K562 (cell line): Measurements from ENCODE around the gene AMPD3. TPM values are rescaled to one million over a fixed set of nuclear protein-coding genes. Genes with fewer than 3 reads are reported as not detected.
A peak's percentile ranks its signal among the peaks of the same experiment; 100 is the strongest.

Experiments used
- ATAC-seq: fragments of 200-7000 bp; cut with Tn5 transposase; 3 replicates; pipeline ENCODE4 v1.9.1; 2020; ENCODE audit warnings: moderate library complexity
- BruUV-seq: library from RNA; stranded (reverse); fragments of 400-500 nt; replicated peaks from 2 replicates; lab custom pipeline; 2021; lab: Mats Ljungman, UMichigan
- CTCF ChIA-PET: fragments of 300-600 bp; formaldehyde crosslinking; extraction: SDS; loops from one replicate; lab custom pipeline; 2021; ENCODE audit warnings: low intra/inter-chr PET ratio; lab: Yijun Ruan, JAX
- POLR2A ChIA-PET: fragments of 300-600, 350-650 bp; sonication (Branson Sonifier 250); formaldehyde crosslinking; extraction: SDS; loops from one replicate; lab custom pipeline; 2021; ENCODE audit warnings: antibody characterized with exemption, inconsistent platforms; lab: Yijun Ruan, JAX
- DNase-seq, 4 experiments: peaks; one replicate each; pipeline versions ENCODE4 v3.0.0 to v3.0.0-alpha.2; 2011 to 2018; ENCODE audit warnings: low spot score in 3 of 4, mixed read lengths in 3 of 4; ENCODE audit errors: extremely low read depth in 1 of 4
- FAIRE-seq: peaks from 2 replicates; lab custom pipeline; 2011; peaks lifted over from hg19 to GRCh38; lab: Jason Lieb, UNC
- H2AFZ ChIP-seq: 2 replicates; pipeline ENCODE4 v1.6.0; 2011; ENCODE audit warnings: low read depth, low read length, control low read depth, inconsistent platforms
- H3K27ac ChIP-seq: fragments of 200-600 bp; 3 replicates; pipeline ENCODE4 v1.8.0; 2011; ENCODE audit warnings: low read depth, mild to moderate bottlenecking, control low read depth, inconsistent platforms, low read length, moderate library complexity, mixed read lengths; ENCODE audit errors: extremely low read depth
- H3K27me3 ChIP-seq, 2 experiments: fragments of 300-600 bp in 1 of 2; 2 replicates in 1 of 2; 3 replicates in 1 of 2; pipeline versions ENCODE4 v1.6.0 to v1.8.0; 2011; ENCODE audit warnings: inconsistent platforms in 2 of 2, low read length in 2 of 2, mild to moderate bottlenecking in 1 of 2, mixed read lengths in 1 of 2, moderate library complexity in 1 of 2; ENCODE audit not compliant: control insufficient read depth in 2 of 2, insufficient read depth in 2 of 2
- H3K36me3 ChIP-seq: fragments of 300-600 bp; 3 replicates; pipeline ENCODE4 v1.8.0; 2011; ENCODE audit warnings: mild to moderate bottlenecking, low read length, inconsistent platforms; ENCODE audit not compliant: control insufficient read depth, insufficient read depth
- H3K4me1 ChIP-seq, 2 experiments: fragments of 200-600 bp in 1 of 2; replicated peaks in 1 of 2; 2 replicates in 1 of 2; 3 replicates in 1 of 2; pipeline versions ENCODE4 v1.5.1 to v1.8.0; 2011; ENCODE audit warnings: inconsistent platforms in 2 of 2, low read length in 2 of 2, mild to moderate bottlenecking in 1 of 2, mixed read lengths in 1 of 2, moderate library complexity in 1 of 2; ENCODE audit not compliant: control insufficient read depth in 2 of 2, insufficient read depth in 2 of 2
- H3K4me2 ChIP-seq: 2 replicates; pipeline ENCODE4 v1.6.1; 2011; ENCODE audit warnings: low read length, control low read depth, inconsistent platforms, mixed read lengths; ENCODE audit not compliant: insufficient read depth
- H3K4me3 ChIP-seq: fragments of 200-600 bp; sonication (generic), shearing (Covaris generic); 2 replicates; pipeline ENCODE4 v1.5.1; 2016; ENCODE audit warnings: control low read depth, inconsistent platforms
- H3K79me2 ChIP-seq: fragments of 200-600 bp; 3 replicates; pipeline ENCODE4 v1.8.0; 2011; ENCODE audit warnings: low read length, inconsistent platforms; ENCODE audit not compliant: control insufficient read depth, insufficient read depth
- H3K9ac ChIP-seq, 2 experiments: 2 replicates each; pipeline versions ENCODE4 v1.6.0 to v1.6.1; 2011; ENCODE audit warnings: low read depth in 2 of 2, low read length in 2 of 2, control low read depth in 1 of 2, inconsistent platforms in 1 of 2, mild to moderate bottlenecking in 1 of 2, mixed read lengths in 1 of 2; ENCODE audit not compliant: insufficient read depth in 1 of 2
- H3K9me1 ChIP-seq: one replicate; pipeline ENCODE4 v1.6.0; 2011; ENCODE audit warnings: inconsistent platforms, mild to moderate bottlenecking, low read length, moderate library complexity; ENCODE audit not compliant: control insufficient read depth, insufficient read depth
- H3K9me3 ChIP-seq: replicated peaks from 2 replicates; pipeline ENCODE4 v1.5.1; 2011; ENCODE audit warnings: low read depth, low read length, inconsistent platforms; ENCODE audit not compliant: control insufficient read depth, insufficient read depth
- H4K20me1 ChIP-seq: replicated peaks from 2 replicates; pipeline ENCODE4 v1.6.1; 2011; ENCODE audit warnings: low read length, inconsistent platforms, mixed read lengths; ENCODE audit not compliant: control insufficient read depth, insufficient read depth
- BRD9 ChIP-seq: fragments of 450-650 bp; IDR thresholded peaks from 2 replicates; pipeline ENCODE4 v1.6.1; 2018; ENCODE audit warnings: low read depth; ENCODE audit not compliant: partially characterized antibody
- CBX1 ChIP-seq: sonication (generic); IDR thresholded peaks from 2 replicates; pipeline ENCODE4 v1.6.1; 2016; ENCODE audit warnings: antibody characterized with exemption, low read depth, mild to moderate bottlenecking
- FOXJ2 ChIP-seq: fragments of 200-800 bp; sonication (Bioruptor generic); IDR thresholded peaks from 2 replicates; pipeline ENCODE4 v1.6.1; 2016; ENCODE audit warnings: missing genetic modification characterization, missing compliant biosample characterization
- GABPB2 ChIP-seq: fragments of 250-450 bp; sonication (Bioruptor Pico); conservative IDR thresholded peaks from 2 replicates; pipeline ENCODE4 v1.5.1; 2021; ENCODE audit warnings: mild to moderate bottlenecking
- HMBOX1 ChIP-seq: sonication (generic); IDR thresholded peaks from 2 replicates; pipeline ENCODE4 v1.6.1; 2016
- IRF2 ChIP-seq: sonication (generic); formaldehyde crosslinking; IDR thresholded peaks from 2 replicates; pipeline ENCODE4 v1.8.1; 2022; ENCODE audit warnings: mild to moderate bottlenecking, missing genetic modification reagents
- KLF16 ChIP-seq: IDR thresholded peaks from 2 replicates; pipeline ENCODE4 v1.6.1; 2016; ENCODE audit warnings: antibody characterized with exemption
- NEUROD1 ChIP-seq: fragments of 150-350 bp; IDR thresholded peaks from 2 replicates; pipeline ENCODE4 v1.6.1; 2014; ENCODE audit warnings: borderline replicate concordance, low read length, low read depth; ENCODE audit not compliant: partially characterized antibody
- SMAD2 ChIP-seq: fragments of 150-350 bp; IDR thresholded peaks from 2 replicates; pipeline ENCODE4 v1.6.1; 2014; ENCODE audit warnings: low read depth, mild to moderate bottlenecking, low read length
- WGBS: fragments of 100-300 bp; shearing (Covaris generic); methylation state at CpG from one replicate; pipeline ENCODE4 v1.1.6; 2016; ENCODE audit warnings: low coverage, mixed read lengths; ENCODE audit not compliant: insufficient coverage; ENCODE audit errors: missing lambda C conversion rate; 5-methylcytosine and 5-hydroxymethylcytosine counted together
- in situ Hi-C: fragments of 300-500 bp; cut with MboI; formaldehyde crosslinking; loops from 4 replicates; pipeline ENCODE4 v1.15.0; 2018; ENCODE audit warnings: inconsistent platforms, mixed read lengths
- intact Hi-C: fragments of 100-400 bp; cut with micrococcal nuclease; formaldehyde crosslinking; loops from 2 replicates; pipeline ENCODE4 v1.14.2; 2022
- polyA plus RNA-seq, 8 experiments: library from polyadenylated mRNA; depleted of rRNA in 4 of 8; stranded (reverse) in 5 of 8; unstranded in 3 of 8; fragments of >200 nt; fragmentation: Nextera tagmentation in 2 of 8; fragmentation: Illumina TruSeq in 1 of 8; extraction: Ambion mirVana in 2 of 8; extraction: Trizol in 1 of 8; gene quantifications; 2 replicates each; pipeline versions ENCODE4 v1.2.1 to v1.2.3, GENCODE V29; 2011 to 2014; ENCODE audit warnings: inconsistent platforms in 1 of 8, missing spikeins in 1 of 8
- total RNA-seq, 7 experiments: library from RNA; depleted of rRNA in 6 of 7; stranded (reverse); fragments of >200 nt in 6 of 7; fragmentation: Illumina TruSeq in 2 of 7; extraction: Trizol in 2 of 7; gene quantifications; 2 replicates each; pipeline versions ENCODE4 v1.2.1 to v1.2.3, GENCODE V29; 2011 to 2021; ENCODE audit warnings: low replicate concordance in 1 of 7
- TF ChIP-seq, protein P1 (sequence below): fragments of 450-650 bp; IDR thresholded peaks from 2 replicates; pipeline ENCODE4 v1.6.1; 2016; ENCODE audit warnings: missing biosample characterization, missing genetic modification characterization
- TF ChIP-seq, protein P2 (sequence below), 2 experiments: fragments of 200-800 bp in 1 of 2; sonication (Bioruptor generic) in 1 of 2; sonication (generic) in 1 of 2; formaldehyde crosslinking in 1 of 2; IDR thresholded peaks in 1 of 2; conservative IDR thresholded peaks in 1 of 2; 2 replicates each; pipeline versions ENCODE4 v1.5.0 to v1.6.1; 2016 to 2020; ENCODE audit warnings: missing compliant biosample characterization in 1 of 2, missing genetic modification characterization in 1 of 2, missing genetic modification reagents in 1 of 2
- TF ChIP-seq, protein P3 (sequence below): sonication (generic); formaldehyde crosslinking; IDR thresholded peaks from 2 replicates; pipeline ENCODE4 v1.9.0; 2022; ENCODE audit warnings: mild to moderate bottlenecking, missing genetic modification reagents
- TF ChIP-seq, protein P4 (sequence below): fragments of 250-450 bp; sonication (Bioruptor Pico); IDR thresholded peaks from 2 replicates; pipeline ENCODE4 v1.4.0; 2020; ENCODE audit warnings: mild to moderate bottlenecking, moderate library complexity

AMPD3 gene
- total and polyA plus RNA-seq, 9 of the 15 experiments (the other 6 are each of a cell fraction or from before 2014, with no cell fraction given), result 4.4 to 23.6 (median 11.2) TPM

DNA sequence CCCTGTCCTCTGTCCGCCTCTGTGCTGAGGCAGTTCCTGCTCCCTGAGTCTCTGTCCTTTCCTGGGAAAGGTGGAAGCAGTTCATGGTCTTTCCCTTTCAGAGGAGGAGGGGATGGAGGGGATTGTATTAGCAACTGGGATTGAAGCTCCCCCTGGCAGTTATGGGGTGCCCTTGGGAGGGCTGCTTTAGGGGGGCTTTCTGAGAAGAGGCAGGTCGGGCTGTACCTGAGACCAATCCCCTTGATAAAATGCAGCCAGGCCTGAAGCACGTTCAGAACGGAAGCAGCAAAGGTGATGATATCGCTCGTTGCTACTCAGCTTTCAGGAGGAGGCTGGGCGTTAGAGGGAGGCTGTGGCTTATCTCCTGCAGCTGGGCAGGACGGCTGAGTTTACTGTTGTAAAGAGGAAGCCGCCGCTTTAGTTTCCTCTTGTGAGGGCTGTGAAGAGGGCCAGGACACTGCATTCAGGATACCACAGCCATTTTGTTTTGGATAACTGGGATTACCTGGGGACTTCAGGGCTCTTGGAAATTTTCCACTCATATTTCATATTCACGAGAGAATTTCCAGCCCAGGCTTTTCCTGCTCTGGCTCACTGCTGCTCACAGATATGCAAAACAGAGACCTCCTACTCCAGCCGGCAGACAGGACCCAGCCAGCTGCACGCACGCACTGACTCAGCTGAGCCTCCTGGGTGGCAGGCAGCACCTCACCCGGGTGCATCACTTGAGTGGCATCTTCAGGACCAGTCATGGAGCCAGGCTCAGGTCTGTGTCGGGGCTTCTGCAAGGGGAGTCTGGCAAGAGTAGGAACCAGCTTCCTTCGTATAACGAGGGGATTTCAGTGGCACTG is 798 bp downstream of the AMPD3 start:
- Histone ChIP-seq H3K4me3 (peak overlapping the region; percentile 49), H3K36me3 (peaks cover under 1% of the 10 kb centered on the region; the same call in 2 of the 3 replicates), H2AFZ (peak overlapping the region; percentile 94), H3K9me3 (no peaks in the 10 kb centered on the region), H3K27me3 (no peaks in the 10 kb centered on the region), H3K4me1 (peaks cover 32 to 38% of the 10 kb centered on the region in 2 experiments), H3K79me2 (peaks cover 48% of the 10 kb centered on the region), H3K9ac (peak overlapping the region; percentile 75 to 91), H3K9me1 (no peaks in the 10 kb centered on the region), H3K4me2 (peak overlapping the region; percentile 90), H3K27ac (peak overlapping the region; percentile 89), H4K20me1 (no peaks in the 10 kb centered on the region)
- BruUV-seq, result TSS peak; percentile 46
- in situ Hi-C loops, result no loop called here
- intact Hi-C loops, result loop anchor here (5.0 kb wide), 4 partner anchors 36 to 196 kb away; no protein-coding TSS in a partner anchor
- POLR2A ChIA-PET, result interaction anchor here (0.6 to 2.1 kb wide), 9 partner anchors 10 to 286 kb away, joined by 3 to 9 read pairs (median 4); partner anchors contain the start of gene RNF141
- peak; percentile 63 to 95 (median 78) for DNase-seq
- peak; percentile 88 for FAIRE-seq
- CTCF ChIA-PET, result no interaction called here
- WGBS, result 1% methylated on average over 18 of the region's 18 CpGs
- peak; percentile 89 for ATAC-seq
- TF ChIP-seq, protein P1, sequence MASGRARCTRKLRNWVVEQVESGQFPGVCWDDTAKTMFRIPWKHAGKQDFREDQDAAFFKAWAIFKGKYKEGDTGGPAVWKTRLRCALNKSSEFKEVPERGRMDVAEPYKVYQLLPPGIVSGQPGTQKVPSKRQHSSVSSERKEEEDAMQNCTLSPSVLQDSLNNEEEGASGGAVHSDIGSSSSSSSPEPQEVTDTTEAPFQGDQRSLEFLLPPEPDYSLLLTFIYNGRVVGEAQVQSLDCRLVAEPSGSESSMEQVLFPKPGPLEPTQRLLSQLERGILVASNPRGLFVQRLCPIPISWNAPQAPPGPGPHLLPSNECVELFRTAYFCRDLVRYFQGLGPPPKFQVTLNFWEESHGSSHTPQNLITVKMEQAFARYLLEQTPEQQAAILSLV (tag), result no peak
- TF ChIP-seq SMAD2 (no peak), HMBOX1 (peak; percentile 75), CBX1 (no peak), NEUROD1 (peak; percentile 28), FOXJ2 (tag) (0 out of 2 replicates have a peak, but pooled peaks have one; percentile 21), GABPB2 (CRISPR knock-in tag) (no peak), BRD9 (peak; percentile 87), KLF16 (peak; percentile 74; the same call in 1 of the 2 replicates), IRF2 (no peak)
- TF ChIP-seq, protein P2, sequence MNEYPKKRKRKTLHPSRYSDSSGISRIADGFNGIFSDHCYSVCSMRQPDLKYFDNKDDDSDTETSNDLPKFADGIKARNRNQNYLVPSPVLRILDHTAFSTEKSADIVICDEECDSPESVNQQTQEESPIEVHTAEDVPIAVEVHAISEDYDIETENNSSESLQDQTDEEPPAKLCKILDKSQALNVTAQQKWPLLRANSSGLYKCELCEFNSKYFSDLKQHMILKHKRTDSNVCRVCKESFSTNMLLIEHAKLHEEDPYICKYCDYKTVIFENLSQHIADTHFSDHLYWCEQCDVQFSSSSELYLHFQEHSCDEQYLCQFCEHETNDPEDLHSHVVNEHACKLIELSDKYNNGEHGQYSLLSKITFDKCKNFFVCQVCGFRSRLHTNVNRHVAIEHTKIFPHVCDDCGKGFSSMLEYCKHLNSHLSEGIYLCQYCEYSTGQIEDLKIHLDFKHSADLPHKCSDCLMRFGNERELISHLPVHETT (CRISPR knock-in tag; conservative IDR thresholded peaks at IDR 0.05 in 1 of 2, IDR thresholded peaks at IDR 0.05 in 1 of 2), result peak in 1 of 2 experiments; percentile 19; a peak in 1 of 4 replicates
- TF ChIP-seq, protein P3, sequence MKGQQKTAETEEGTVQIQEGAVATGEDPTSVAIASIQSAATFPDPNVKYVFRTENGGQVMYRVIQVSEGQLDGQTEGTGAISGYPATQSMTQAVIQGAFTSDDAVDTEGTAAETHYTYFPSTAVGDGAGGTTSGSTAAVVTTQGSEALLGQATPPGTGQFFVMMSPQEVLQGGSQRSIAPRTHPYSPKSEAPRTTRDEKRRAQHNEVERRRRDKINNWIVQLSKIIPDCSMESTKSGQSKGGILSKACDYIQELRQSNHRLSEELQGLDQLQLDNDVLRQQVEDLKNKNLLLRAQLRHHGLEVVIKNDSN, result no peak
- TF ChIP-seq, protein P4, sequence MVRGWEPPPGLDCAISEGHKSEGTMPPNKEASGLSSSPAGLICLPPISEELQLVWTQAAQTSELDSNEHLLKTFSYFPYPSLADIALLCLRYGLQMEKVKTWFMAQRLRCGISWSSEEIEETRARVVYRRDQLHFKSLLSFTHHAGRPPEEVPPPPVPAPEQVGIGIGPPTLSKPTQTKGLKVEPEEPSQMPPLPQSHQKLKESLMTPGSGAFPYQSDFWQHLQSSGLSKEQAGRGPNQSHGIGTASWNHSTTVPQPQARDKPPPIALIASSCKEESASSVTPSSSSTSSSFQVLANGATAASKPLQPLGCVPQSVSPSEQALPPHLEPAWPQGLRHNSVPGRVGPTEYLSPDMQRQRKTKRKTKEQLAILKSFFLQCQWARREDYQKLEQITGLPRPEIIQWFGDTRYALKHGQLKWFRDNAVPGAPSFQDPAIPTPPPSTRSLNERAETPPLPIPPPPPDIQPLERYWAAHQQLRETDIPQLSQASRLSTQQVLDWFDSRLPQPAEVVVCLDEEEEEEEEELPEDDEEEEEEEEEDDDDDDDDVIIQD, result no peak
